HL-60 (cell line): ENCODE measurements around the gene LAMTOR1.
"Not testable (repeated sequence)": the region's sequence is repeated elsewhere in the genome, so short reads cannot be mapped to it uniquely, and the experiment has no call there.

Experiments used
- DNase-seq, 2 experiments: peaks; one replicate each; pipeline ENCODE4 v3.0.0-alpha.2; 2010 to 2020; ENCODE audit warnings: low read depth in 1 of 2, low spot score in 1 of 2
- H3K27ac ChIP-seq: fragments of 250-450 bp; sonication (Bioruptor Pico); replicated peaks from 2 replicates; pipeline ENCODE4 v1.5.1; 2020; ENCODE audit warnings: mild to moderate bottlenecking, moderate library complexity
- H3K27me3 ChIP-seq: fragments of 250-450 bp; sonication (Bioruptor Pico); 2 replicates; pipeline ENCODE4 v1.5.1; 2021; ENCODE audit warnings: mild to moderate bottlenecking, moderate library complexity; ENCODE audit not compliant: insufficient read depth, poor library complexity, severe bottlenecking
- H3K4me3 ChIP-seq: replicated peaks from 2 replicates; pipeline ENCODE4 v1.5.1; 2011; ENCODE audit warnings: mild to moderate bottlenecking, control low read depth, low read length; ENCODE audit not compliant: insufficient read depth
- CTCF ChIP-seq: IDR thresholded peaks from one replicate; pipeline ENCODE4 v1.5.1; 2011; ENCODE audit warnings: low read length, control low read depth, inconsistent platforms; ENCODE audit not compliant: insufficient read depth
- GABPA ChIP-seq: IDR thresholded peaks from 2 replicates; pipeline ENCODE4 v1.6.1; 2012; ENCODE audit warnings: low read depth
- POLR2AphosphoS5 ChIP-seq: IDR thresholded peaks from 2 replicates; pipeline ENCODE4 v1.6.1; 2012; ENCODE audit warnings: low read depth
- REST ChIP-seq: IDR thresholded peaks from 2 replicates; pipeline ENCODE4 v1.6.1; 2012; ENCODE audit warnings: low read depth; ENCODE audit not compliant: insufficient replicate concordance
- SPI1 ChIP-seq: IDR thresholded peaks from 2 replicates; pipeline ENCODE4 v1.6.1; 2012; ENCODE audit warnings: low read depth, mild to moderate bottlenecking, borderline replicate concordance

Gene LAMTOR1

GRCh38 chr11:72135891-72136683 is 33.0 kb upstream of the LAMTOR1 start:
- DNase-seq: no peak
- TF ChIP-seq POLR2AphosphoS5 (no peak), SPI1 (no peak), CTCF (no peak), REST (no peak), GABPA (no peak)
- H3K4me3 ChIP-seq: peak overlapping the region; percentile 11; the same call in 1 of the 2 replicates
- H3K27me3 ChIP-seq: no peaks in the 10 kb centered on the region
- peak overlapping the region; percentile 84 for H3K27ac ChIP-seq

GRCh38 chr11:72135473-72135872 is 32.4 kb upstream of the LAMTOR1 start, which contains the start of gene FOLR3:
TSS of gene FOLR3 (plus strand) at chr11:72135725. CDS start at chr11:72135953, 228 bp downstream.
- peak within 1 kb of the TSS; percentile 11; the same call in 1 of the 2 replicates for H3K4me3 ChIP-seq
- H3K27ac ChIP-seq: peak within 1 kb of the TSS; percentile 84
- peak; percentile 75; the same call in 1 of the 2 replicates for TF ChIP-seq SPI1
- peak; percentile 42 to 77 for DNase-seq
- H3K27me3 ChIP-seq: not testable (repeated sequence)

GRCh38 chr11:72132646-72133045 is 29.5 kb upstream of the LAMTOR1 start:
- Histone ChIP-seq H3K27ac (peak overlapping the region; percentile 84), H3K4me3 (no peak overlapping the region), H3K27me3 (no peaks in the 10 kb centered on the region)
- TF ChIP-seq GABPA: no peak
- no peak for TF ChIP-seq CTCF
- TF ChIP-seq POLR2AphosphoS5: no peak
- TF ChIP-seq REST: no peak
- no peak for TF ChIP-seq SPI1
- no peak for DNase-seq

GRCh38 chr11:72129381-72129780 is 26.3 kb upstream of the LAMTOR1 start:
- DNase-seq: no peak
- Histone ChIP-seq H3K4me3 (no peak overlapping the region), H3K27ac (peak overlapping the region; percentile 13; the same call in 1 of the 2 replicates), H3K27me3 (no peaks in the 10 kb centered on the region)
- TF ChIP-seq SPI1: no peak
